Stimulated activated CD4-positive, alpha-beta T cell treated with anti-CD3 and anti-CD28 coated beads, Interleukin-12 subunit alpha, Interleukin-12 subunit beta, amount 100 ng/mL, for 48 hours (primary cell): ENCODE data around the gene PYHIN1.
"Not testable (repeated sequence)": the region's sequence is repeated elsewhere in the genome, so short reads cannot be mapped to it uniquely, and the experiment has no call there.

Experiments
- DNase-seq, 3 donors: peaks; one replicate each; pipeline ENCODE4 v3.0.0-alpha.2; 2020; ENCODE audit warnings: low read depth in 2 of 3, low spot score in 1 of 3

The PYHIN1 gene

DNA sequence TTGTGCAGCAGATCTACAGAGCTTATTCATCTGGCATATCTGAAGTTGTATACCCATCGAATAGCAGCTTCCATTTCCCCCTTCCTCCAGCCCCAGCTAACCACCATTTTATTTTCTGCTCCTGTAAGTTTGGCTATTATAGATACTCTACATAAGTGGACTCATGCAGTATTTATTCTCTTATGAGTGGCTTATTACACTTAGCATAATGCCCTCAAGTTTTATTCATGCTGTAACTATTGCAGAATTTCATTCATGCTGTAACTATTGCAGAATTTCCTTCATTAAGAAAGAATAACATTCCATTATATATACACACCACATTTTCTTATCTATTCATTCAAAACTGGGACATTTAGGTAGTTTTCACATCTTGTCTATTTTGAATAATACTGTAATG lies 47.9 kb downstream of the PYHIN1 start:
- no peak for DNase-seq

DNA sequence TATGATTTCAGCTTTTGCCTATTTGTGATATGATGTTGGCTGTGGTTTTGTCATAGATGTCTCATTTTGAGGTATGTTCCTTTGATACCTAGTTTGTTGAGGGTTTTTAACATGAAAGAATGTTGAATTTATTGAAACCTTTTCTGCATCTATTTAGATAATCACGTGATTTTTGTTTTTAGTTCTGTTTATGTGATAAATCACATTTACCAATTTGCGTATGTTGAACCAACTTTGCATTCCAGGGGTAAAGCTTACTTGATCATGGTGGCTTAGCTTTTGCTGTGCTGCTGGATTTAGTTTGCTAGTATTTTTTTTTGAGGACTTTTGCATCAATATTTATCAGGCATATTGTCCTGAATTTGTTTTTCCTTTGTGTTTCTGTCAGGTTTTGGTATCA lies 51.9 kb downstream of the PYHIN1 start:
- DNase-seq, result no peak

DNA sequence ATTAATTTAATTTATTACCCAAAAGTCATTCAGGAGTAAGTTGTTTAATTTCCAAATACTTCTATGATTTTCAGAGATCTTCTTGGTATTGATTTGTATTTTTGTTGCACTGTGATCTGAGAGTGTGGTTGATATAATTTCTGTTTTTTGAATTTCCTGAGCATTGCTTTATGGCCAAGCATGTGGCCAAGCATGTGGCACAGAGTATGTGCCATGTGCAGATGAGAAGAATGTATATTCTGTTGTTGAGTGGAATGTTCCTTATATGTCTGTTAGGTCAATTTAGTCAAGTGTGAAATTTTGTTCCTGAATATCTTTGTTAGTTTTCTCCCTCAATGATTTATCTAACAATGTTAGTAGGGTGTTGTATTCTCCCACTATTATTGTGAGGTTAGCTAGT lies 53.0 kb downstream of the PYHIN1 start:
- no peak for DNase-seq

DNA sequence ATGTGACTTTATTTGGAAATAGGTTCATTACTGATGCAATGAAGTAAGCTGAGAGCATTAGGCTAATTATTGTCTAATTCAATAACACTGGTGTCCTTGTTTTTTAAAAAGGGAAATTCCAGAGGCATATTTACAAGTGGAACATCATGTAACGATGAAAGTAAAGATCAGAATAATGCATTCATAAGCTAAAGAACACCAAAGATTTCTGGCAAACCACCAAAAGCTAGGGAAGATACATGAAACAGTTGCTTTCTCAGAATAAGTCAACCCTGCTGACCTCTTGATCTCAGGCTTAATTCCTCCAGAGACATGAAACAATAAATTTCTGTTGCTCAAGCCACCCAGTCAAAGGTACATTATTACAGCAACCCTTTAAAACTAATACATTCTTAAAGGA lies 58.1 kb downstream of the PYHIN1 start:
- no peak for DNase-seq

- DNase-seq, result no peak
Observed at GRCh38 chr1:158992787-158993312, 61.5 kb downstream of the PYHIN1 start.

GRCh38 chr1:158996998-158997397 lies 65.6 kb downstream of the PYHIN1 start:
- no peak for DNase-seq

GRCh38 chr1:158998037-158998780 lies 66.9 kb downstream of the PYHIN1 start:
- DNase-seq, result no peak

DNA sequence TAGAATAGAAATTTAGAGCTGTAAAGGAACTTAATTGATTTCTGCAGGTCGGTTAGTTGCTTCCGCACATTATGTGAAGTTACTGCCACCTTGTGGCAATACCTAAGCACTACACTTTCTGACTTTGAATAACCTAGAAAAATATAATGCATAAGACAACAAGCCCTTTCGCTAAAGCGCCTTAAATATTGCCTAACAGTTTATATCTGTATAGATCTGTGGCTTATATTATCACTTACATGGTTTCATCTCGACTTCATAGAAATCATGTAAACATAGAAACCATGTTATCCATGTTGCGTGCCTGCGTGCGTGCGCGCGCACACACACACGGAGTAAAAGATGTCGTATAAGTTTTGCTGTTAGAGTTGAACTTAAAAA lies 67.4 kb downstream of the PYHIN1 start:
- DNase-seq, result no peak

DNA sequence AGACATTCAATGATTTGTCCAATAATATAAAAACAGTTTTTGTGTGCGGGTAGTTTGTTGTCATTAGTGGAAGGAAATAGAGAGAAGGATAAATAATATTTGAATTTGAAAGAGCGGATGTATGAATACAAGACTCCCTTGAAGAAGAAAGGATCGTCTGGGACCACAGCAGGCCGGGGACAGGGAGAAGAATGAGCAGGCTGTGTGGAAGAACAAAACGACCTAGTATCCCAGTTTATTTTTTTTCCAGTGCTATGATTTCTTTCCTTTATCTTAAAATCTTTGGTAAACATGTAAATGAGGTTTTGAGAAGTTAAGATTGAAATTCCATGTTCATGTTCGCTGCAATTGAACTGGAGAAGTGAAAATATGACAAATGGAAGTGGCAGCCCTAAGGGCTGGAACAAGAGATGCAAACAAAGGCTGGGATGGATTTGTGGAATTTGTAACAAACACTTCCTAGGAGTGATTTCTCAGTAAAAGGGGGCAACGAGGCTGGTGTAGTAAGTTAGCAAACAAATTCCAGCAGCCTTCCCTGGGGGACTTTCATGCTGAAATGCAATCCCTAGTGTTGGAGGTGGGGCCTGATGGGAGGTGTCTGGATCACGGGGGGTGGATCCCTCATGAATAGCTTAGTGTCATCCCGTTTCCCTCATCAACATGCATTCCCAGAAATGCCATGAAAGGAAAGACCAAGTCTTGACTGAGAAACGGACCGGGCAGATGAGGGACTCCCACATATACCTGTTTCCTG lies 68.1 kb downstream of the PYHIN1 start:
- DNase-seq, result no peak

DNA sequence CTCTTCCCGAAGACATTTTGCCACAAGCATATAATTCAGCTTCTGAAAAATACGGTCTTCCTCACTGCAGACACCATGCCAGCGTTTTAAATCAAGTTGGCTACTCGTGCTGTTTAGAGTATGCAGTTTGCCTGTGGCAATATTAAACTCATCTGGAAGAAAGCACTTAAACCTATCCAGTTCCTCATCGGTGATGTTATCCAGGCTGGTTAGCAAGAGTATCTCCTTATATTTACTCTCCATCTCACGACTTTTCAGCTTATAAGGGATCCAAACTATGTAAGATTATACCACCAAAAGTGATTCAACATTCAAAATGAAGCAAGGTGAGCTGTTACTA lies 68.7 kb downstream of the PYHIN1 start:
- no peak for DNase-seq

DNA sequence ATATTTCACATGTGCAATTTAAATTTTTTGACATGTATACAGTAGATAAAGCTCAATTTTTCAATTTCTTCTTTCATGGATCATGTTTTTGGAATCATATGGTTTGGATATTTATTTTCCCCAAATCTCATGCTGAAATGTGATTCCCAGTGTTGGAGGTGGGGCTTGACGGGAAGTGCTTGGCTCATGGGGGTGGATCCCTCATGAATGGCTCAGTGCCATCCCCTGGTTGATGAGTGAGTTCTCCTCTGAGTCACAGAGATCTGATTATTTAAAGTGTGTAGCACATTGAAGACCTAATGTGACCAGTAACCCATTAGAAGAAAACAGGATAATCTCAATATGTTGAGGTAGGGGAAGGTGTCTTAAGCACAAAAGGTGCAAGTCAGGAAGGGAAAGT lies 69.3 kb downstream of the PYHIN1 start:
- DNase-seq, result no peak

DNA sequence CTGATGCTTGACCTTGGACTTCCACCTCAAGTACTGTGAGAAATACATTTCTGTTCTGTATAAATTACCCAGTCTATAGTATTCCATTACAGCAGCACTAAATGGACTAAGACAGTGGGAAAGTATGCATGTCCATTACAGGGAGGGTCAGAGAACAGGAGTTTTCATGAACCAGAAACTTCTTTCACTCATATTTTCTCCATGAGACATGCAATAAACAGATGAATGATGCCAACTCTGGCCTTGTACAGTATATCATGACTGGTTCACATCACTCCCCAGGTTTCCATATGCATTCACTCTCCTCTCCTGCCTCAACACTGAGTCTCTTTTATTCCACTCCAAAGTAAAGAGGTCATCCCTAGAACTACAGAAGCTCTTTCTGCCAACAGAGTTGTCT lies 73.8 kb downstream of the PYHIN1 start:
- DNase-seq, result no peak

- DNase-seq, result no peak
Observed at GRCh38 chr1:159005676-159006075, 74.3 kb downstream of the PYHIN1 start.

DNA sequence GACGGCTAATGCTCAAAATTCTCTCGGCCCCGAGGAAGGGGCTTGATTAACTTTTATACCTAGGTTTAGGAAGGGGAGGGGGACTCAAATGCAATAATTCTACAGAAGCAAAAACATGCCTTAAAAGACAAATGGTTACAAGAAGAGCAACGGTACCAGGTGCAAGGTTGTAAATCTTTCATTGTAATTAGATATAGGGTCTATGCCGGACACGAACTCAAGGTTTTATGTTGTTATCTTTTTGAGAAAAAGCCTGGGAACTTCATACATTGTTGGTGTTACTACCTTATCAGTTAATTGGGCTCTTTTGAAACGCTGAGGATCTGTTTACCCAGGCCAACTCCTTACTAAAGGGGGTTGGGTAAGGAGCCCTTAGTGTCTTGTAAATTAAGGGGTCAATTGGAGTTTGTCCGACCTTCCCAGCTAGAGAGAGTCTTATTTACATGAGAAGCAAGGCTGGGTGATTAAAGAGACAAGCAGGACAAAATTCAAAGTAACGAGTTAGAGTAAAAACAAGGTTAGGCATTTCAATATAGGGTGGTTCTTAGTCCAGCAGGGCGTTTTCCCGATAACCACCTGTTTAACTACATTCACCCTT lies 75.0 kb downstream of the PYHIN1 start:
- DNase-seq, result not testable (repeated sequence)

DNA sequence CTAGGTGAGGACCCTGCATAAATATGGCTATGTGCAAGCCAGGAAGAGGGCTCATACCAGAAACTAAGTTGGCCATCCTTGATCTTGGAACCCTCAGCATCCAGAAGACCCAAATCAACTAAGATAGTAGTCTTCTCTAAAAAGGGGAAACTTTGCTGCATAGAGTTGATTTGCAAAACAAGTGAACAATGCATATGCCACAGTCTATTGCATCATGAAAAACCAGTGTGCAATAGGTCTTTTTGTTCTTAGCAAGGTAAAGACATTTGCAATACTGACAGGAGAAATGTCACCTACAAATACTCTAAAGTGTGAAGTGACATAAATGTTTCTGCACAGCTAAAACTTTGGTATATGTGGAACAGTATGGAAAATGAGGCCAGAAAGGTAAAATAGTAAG lies 76.4 kb downstream of the PYHIN1 start:
- DNase-seq, result no peak

DNA sequence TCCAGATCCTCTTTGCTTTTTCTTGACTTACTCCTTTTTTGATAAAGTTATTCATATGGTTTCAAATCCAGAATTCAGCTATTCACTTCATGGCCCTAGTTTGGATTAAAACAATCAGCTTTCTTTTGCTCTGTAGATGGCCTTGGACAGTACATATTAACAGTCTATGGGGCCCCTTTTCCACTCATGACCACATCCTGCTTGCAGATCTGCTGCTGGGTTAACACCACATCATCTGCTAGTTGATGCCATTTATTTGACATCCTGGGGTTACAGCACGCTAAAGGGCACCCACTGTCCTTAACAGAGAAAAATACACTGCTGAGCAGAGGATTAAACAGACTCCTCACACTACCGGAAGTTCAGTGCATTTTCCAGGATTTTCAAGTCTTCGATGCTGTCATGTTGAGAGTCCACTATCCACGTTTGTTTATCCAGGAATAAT lies 77.4 kb downstream of the PYHIN1 start:
- DNase-seq, result no peak

DNA sequence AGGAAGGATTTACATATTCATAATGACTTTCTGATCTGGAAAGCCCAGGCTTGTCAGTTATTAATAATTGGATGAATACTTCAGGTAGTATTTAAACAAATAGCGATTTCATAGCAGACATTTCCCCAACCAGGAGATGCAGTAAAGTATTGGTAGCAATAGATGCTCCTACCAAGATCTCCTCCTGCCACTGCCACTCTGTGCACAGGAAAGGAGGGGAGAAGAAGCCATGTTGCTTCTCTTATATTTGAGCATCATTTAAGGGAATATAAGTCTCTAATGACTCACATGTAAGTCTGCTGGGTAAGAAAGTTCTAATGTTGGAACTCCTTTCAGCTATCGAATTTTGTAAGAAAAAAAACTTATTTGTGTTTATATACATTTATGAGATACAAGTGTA lies 77.9 kb downstream of the PYHIN1 start:
- no peak for DNase-seq

- peak in 1 of 3 donors; percentile 69 for DNase-seq
Observed at GRCh38 chr1:159009704-159010361, 78.5 kb downstream of the PYHIN1 start, which contains the start of gene IFI16. Gene IFI16 (plus strand): TSS chr1:159009907. CDS start chr1:159014681, 4,774 bp downstream.

DNA sequence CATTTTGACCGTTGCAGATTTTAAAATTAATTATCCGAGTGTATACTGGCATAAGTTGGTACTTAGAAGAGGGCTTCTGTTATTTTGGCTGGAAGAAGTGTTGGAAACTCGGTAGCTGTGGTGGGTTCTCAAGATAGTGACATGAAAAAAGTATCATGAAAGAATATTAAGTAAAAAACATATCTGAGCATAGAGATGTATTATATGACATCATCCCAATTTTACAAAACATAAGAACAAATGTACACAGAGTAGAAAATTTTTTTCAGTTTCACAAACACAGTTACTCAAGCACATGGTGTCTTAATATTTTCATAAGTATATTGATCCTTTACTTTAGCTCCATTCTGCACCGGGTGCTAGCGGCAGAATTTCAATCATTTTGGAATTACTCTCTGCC lies 79.0 kb downstream of the PYHIN1 start:
- DNase-seq, result no peak

DNA sequence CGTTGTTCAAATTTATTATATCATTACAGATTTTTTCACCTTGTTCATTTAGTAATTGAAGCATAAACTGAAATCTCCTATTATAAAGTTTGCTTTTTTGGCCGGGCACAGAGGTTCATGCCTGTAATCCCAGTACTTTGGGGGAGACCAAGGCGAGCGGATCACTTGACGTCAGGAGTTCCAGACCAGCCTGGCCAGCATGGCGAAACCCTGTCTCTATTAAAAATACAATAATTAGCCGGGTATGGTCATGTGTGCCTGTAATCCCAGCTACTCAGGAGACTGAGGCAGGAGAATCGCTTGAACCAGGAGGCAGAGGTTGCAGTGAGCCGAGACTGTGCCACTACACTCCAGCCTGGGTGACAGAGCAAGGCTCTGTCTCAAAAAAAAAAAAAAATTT lies 79.6 kb downstream of the PYHIN1 start:
- not testable (repeated sequence) for DNase-seq

- no peak for DNase-seq
Observed at GRCh38 chr1:159011751-159012150, 80.4 kb downstream of the PYHIN1 start.
